Spleen (tissue), 7 donors: ENCODE results near the gene PAX5.

Source experiments
- POLR2A ChIP-seq, 3 donors: fragments of 450-650 bp; IDR thresholded peaks; one replicate each; pipeline ENCODE4 v1.5.1; 2017; ENCODE audit warnings: antibody characterized with exemption in 3 of 3, mild to moderate bottlenecking in 1 of 3
- POLR2AphosphoS5 ChIP-seq, 3 donors: sonication (generic); formaldehyde crosslinking; IDR thresholded peaks; one replicate each; pipeline ENCODE4 v1.5.1; 2017; ENCODE audit warnings: antibody characterized with exemption in 3 of 3
- TF ChIP-seq, protein P1 (sequence below), 11 experiments: fragments of 200-600 bp in 7 of 11; fragments of 450-650 bp in 4 of 11; sonication (generic) in 4 of 11; IDR thresholded peaks in 8 of 11; conservative IDR thresholded peaks in 3 of 11; 1 replicate in 7 of 11; 2 replicates in 4 of 11; pipeline versions ENCODE4 v1.4.0 to v1.8.0; 2016 to 2021; ENCODE audit warnings: antibody characterized with exemption in 11 of 11, inconsistent platforms in 4 of 11, mild to moderate bottlenecking in 1 of 11
- donor health status: DM: no; HTN: no; CAD: no; lungs with moderate emphysema.
- donor health status: DM: no; HTN: no; CAD: no.
- donor health status: DM: no; HTN: no; CAD: no.

DNA sequence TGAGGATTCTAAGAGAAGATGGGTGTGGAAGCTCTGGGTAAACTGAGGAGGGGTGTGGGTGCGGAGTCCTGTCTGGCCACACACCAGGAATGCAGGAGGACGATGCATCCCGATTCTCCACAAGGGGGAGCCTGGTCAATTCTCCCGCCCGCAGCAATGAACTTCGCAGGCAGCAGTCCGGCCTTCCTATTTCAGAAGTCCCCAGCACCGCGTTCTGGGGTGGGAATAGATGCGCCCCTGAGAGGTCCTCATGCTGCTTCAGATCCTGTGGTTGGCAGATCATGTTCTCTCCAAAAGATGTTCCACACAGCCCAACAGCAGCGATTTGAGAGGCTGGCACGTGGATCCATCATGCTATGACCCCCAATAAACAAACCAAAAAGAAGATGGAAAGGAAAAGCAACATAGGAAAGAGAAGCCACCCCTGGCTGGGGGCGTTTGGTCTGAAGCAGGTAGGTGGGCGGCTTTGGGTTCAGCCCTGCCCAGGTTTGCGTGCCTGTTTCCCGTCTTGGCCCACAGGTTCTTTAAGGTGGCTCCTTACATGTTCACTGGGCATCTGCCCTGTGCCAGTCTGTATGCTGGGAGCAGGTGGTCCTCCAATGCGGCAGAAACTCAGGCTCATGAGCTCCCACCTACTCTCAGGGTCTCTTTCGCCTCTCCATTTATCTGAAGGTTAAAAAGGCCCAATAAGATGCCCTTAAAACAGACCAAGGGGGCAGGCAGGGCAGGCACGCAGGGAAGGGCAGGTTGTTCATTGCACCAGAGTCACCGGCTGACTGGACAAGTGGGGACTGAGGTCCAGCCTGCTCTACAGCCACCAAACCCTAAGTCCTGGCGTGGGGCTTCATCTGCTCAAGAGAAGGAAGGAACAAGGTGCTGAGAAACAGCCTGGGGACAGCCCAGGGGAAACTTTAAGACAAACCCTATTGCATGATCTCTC lies 171.6 kb downstream of the PAX5 start:
- TF ChIP-seq, protein P1, sequence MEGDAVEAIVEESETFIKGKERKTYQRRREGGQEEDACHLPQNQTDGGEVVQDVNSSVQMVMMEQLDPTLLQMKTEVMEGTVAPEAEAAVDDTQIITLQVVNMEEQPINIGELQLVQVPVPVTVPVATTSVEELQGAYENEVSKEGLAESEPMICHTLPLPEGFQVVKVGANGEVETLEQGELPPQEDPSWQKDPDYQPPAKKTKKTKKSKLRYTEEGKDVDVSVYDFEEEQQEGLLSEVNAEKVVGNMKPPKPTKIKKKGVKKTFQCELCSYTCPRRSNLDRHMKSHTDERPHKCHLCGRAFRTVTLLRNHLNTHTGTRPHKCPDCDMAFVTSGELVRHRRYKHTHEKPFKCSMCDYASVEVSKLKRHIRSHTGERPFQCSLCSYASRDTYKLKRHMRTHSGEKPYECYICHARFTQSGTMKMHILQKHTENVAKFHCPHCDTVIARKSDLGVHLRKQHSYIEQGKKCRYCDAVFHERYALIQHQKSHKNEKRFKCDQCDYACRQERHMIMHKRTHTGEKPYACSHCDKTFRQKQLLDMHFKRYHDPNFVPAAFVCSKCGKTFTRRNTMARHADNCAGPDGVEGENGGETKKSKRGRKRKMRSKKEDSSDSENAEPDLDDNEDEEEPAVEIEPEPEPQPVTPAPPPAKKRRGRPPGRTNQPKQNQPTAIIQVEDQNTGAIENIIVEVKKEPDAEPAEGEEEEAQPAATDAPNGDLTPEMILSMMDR (IDR thresholded peaks at IDR 0.05 in 8 of 11, conservative IDR thresholded peaks at IDR 0.05 in 3 of 11): peak in 8 of 11 experiments; percentile 23 to 60 (median 49)
- TF ChIP-seq POLR2A (IDR thresholded peaks at IDR 0.05) (no peak), POLR2AphosphoS5 (IDR thresholded peaks at IDR 0.05) (no peak)
